ENCODE measurements around the gene CHID1.

The CHID1 gene

GRCh38 chr11:859394-860131 lies 51.0 kb downstream of the CHID1 start:
- Histone ChIP-seq H3K4me1 (ENCODE audit: control insufficient read depth, insufficient read depth, low read length) (peaks cover 16% of the 10 kb centered on the region), H3K27me3 (ENCODE audit: control insufficient read depth, insufficient read depth, low read length) (no peaks in the 10 kb centered on the region), H3K36me3 (ENCODE audit: control insufficient read depth, insufficient read depth, low read length) (no peaks in the 10 kb centered on the region; the same call in 1 of the 2 replicates), H3K27ac (ENCODE audit: low read length) (no peak overlapping the region), H3K4me3 (ENCODE audit: low read length) (no peak overlapping the region), H3K9me3 (ENCODE audit: control insufficient read depth, insufficient read depth, low read length) (no peaks in the 10 kb centered on the region)
- no CpG with 5 or more reads among the region's 31 CpGs for WGBS (ENCODE audit: insufficient coverage, insufficient read length)
- no peak for DNase-seq (ENCODE audit: low read depth, low spot score)

- H3K4me3 ChIP-seq (ENCODE audit: low read length) = no peak overlapping the region
- no peaks in the 10 kb centered on the region for H3K9me3 ChIP-seq (ENCODE audit: control insufficient read depth, insufficient read depth, low read length)
- no peaks in the 10 kb centered on the region; the same call in 1 of the 2 replicates for H3K36me3 ChIP-seq (ENCODE audit: control insufficient read depth, insufficient read depth, low read length)
- no peak overlapping the region for H3K27ac ChIP-seq (ENCODE audit: low read length)
- DNase-seq (ENCODE audit: low read depth, low spot score) = no peak
- no peaks in the 10 kb centered on the region for H3K27me3 ChIP-seq (ENCODE audit: control insufficient read depth, insufficient read depth, low read length)
- 100% methylated on average over 1 of the region's 37 CpGs for WGBS (ENCODE audit: insufficient coverage, insufficient read length)
- peaks cover 16% of the 10 kb centered on the region for H3K4me1 ChIP-seq (ENCODE audit: control insufficient read depth, insufficient read depth, low read length)
Measured at GRCh38 chr11:858762-859339, 51.8 kb downstream of the CHID1 start.

- Histone ChIP-seq H3K4me3 (ENCODE audit: low read length) (no peak overlapping the region), H3K36me3 (ENCODE audit: control insufficient read depth, insufficient read depth, low read length) (no peaks in the 10 kb centered on the region; the same call in 1 of the 2 replicates), H3K27ac (ENCODE audit: low read length) (no peak overlapping the region), H3K4me1 (ENCODE audit: control insufficient read depth, insufficient read depth, low read length) (peaks cover 14% of the 10 kb centered on the region), H3K9me3 (ENCODE audit: control insufficient read depth, insufficient read depth, low read length) (no peaks in the 10 kb centered on the region), H3K27me3 (ENCODE audit: control insufficient read depth, insufficient read depth, low read length) (no peaks in the 10 kb centered on the region)
- WGBS (ENCODE audit: insufficient coverage, insufficient read length) = no CpG with 5 or more reads among the region's 27 CpGs
- DNase-seq (ENCODE audit: low read depth, low spot score) = no peak
Measured at GRCh38 chr11:858053-858761, 52.4 kb downstream of the CHID1 start.

GRCh38 chr11:856397-856796 lies 54.2 kb downstream of the CHID1 start:
- Histone ChIP-seq H3K36me3 (ENCODE audit: control insufficient read depth, insufficient read depth, low read length) (no peaks in the 10 kb centered on the region; the same call in 1 of the 2 replicates), H3K27me3 (ENCODE audit: control insufficient read depth, insufficient read depth, low read length) (no peaks in the 10 kb centered on the region), H3K4me3 (ENCODE audit: low read length) (no peak overlapping the region), H3K9me3 (ENCODE audit: control insufficient read depth, insufficient read depth, low read length) (no peaks in the 10 kb centered on the region), H3K27ac (ENCODE audit: low read length) (no peak overlapping the region), H3K4me1 (ENCODE audit: control insufficient read depth, insufficient read depth, low read length) (peaks cover 4% of the 10 kb centered on the region)
- no peak for DNase-seq (ENCODE audit: low read depth, low spot score)
- WGBS (ENCODE audit: insufficient coverage, insufficient read length) = no CpG with 5 or more reads among the region's 8 CpGs

GRCh38 chr11:855796-856195 lies 54.8 kb downstream of the CHID1 start:
- no peak overlapping the region for H3K4me3 ChIP-seq (ENCODE audit: low read length)
- no peak for DNase-seq (ENCODE audit: low read depth, low spot score)
- no CpG with 5 or more reads among the region's 12 CpGs for WGBS (ENCODE audit: insufficient coverage, insufficient read length)
- H3K27me3 ChIP-seq (ENCODE audit: control insufficient read depth, insufficient read depth, low read length) = no peaks in the 10 kb centered on the region
- no peaks in the 10 kb centered on the region for H3K9me3 ChIP-seq (ENCODE audit: control insufficient read depth, insufficient read depth, low read length)
- H3K36me3 ChIP-seq (ENCODE audit: control insufficient read depth, insufficient read depth, low read length) = no peaks in the 10 kb centered on the region; the same call in 1 of the 2 replicates
- peaks cover 8% of the 10 kb centered on the region for H3K4me1 ChIP-seq (ENCODE audit: control insufficient read depth, insufficient read depth, low read length)
- H3K27ac ChIP-seq (ENCODE audit: low read length) = no peak overlapping the region

GRCh38 chr11:855330-855674 lies 55.3 kb downstream of the CHID1 start:
- H3K27me3 ChIP-seq (ENCODE audit: control insufficient read depth, insufficient read depth, low read length) = no peaks in the 10 kb centered on the region
- no CpG with 5 or more reads among the region's 7 CpGs for WGBS (ENCODE audit: insufficient coverage, insufficient read length)
- H3K36me3 ChIP-seq (ENCODE audit: control insufficient read depth, insufficient read depth, low read length) = no peaks in the 10 kb centered on the region; the same call in 1 of the 2 replicates
- no peak overlapping the region for H3K4me3 ChIP-seq (ENCODE audit: low read length)
- no peak overlapping the region for H3K27ac ChIP-seq (ENCODE audit: low read length)
- DNase-seq (ENCODE audit: low read depth, low spot score) = no peak
- H3K4me1 ChIP-seq (ENCODE audit: control insufficient read depth, insufficient read depth, low read length) = peaks cover 8% of the 10 kb centered on the region
- H3K9me3 ChIP-seq (ENCODE audit: control insufficient read depth, insufficient read depth, low read length) = no peaks in the 10 kb centered on the region

- whole genome bisulfite sequencing (ENCODE audit: insufficient coverage, insufficient read length) = no CpG with 5 or more reads among the region's 20 CpGs
- H3K27ac ChIP-seq (ENCODE audit: low read length) = no peak overlapping the region
- no peak overlapping the region for H3K4me3 ChIP-seq (ENCODE audit: low read length)
- H3K27me3 ChIP-seq (ENCODE audit: control insufficient read depth, insufficient read depth, low read length) = no peaks in the 10 kb centered on the region
- no peaks in the 10 kb centered on the region for H3K9me3 ChIP-seq (ENCODE audit: control insufficient read depth, insufficient read depth, low read length)
- DNase-seq (ENCODE audit: low read depth, low spot score) = no peak
- H3K36me3 ChIP-seq (ENCODE audit: control insufficient read depth, insufficient read depth, low read length) = no peaks in the 10 kb centered on the region; the same call in 1 of the 2 replicates
- peaks cover 8% of the 10 kb centered on the region for H3K4me1 ChIP-seq (ENCODE audit: control insufficient read depth, insufficient read depth, low read length)
Measured at GRCh38 chr11:854601-855329, 55.8 kb downstream of the CHID1 start.

- H3K27me3 ChIP-seq (ENCODE audit: control insufficient read depth, insufficient read depth, low read length) = no peaks in the 10 kb centered on the region
- DNase-seq (ENCODE audit: low read depth, low spot score) = no peak
- WGBS (ENCODE audit: insufficient coverage, insufficient read length) = no CpG with 5 or more reads among the region's 27 CpGs
- no peak overlapping the region for H3K4me3 ChIP-seq (ENCODE audit: low read length)
- H3K27ac ChIP-seq (ENCODE audit: low read length) = no peak overlapping the region
- no peaks in the 10 kb centered on the region for H3K9me3 ChIP-seq (ENCODE audit: control insufficient read depth, insufficient read depth, low read length)
- no peaks in the 10 kb centered on the region; the same call in 1 of the 2 replicates for H3K36me3 ChIP-seq (ENCODE audit: control insufficient read depth, insufficient read depth, low read length)
- peaks cover 8% of the 10 kb centered on the region for H3K4me1 ChIP-seq (ENCODE audit: control insufficient read depth, insufficient read depth, low read length)
Measured at GRCh38 chr11:853682-854448, 56.7 kb downstream of the CHID1 start.

- Histone ChIP-seq H3K27ac (ENCODE audit: low read length) (no peak overlapping the region), H3K9me3 (ENCODE audit: control insufficient read depth, insufficient read depth, low read length) (no peaks in the 10 kb centered on the region), H3K4me1 (ENCODE audit: control insufficient read depth, insufficient read depth, low read length) (peaks cover 11% of the 10 kb centered on the region), H3K27me3 (ENCODE audit: control insufficient read depth, insufficient read depth, low read length) (no peaks in the 10 kb centered on the region), H3K36me3 (ENCODE audit: control insufficient read depth, insufficient read depth, low read length) (no peaks in the 10 kb centered on the region; the same call in 1 of the 2 replicates), H3K4me3 (ENCODE audit: low read length) (no peak overlapping the region)
- DNase-seq (ENCODE audit: low read depth, low spot score) = no peak
- WGBS (ENCODE audit: insufficient coverage, insufficient read length) = no CpG with 5 or more reads among the region's 15 CpGs
Measured at GRCh38 chr11:852762-853161, 57.8 kb downstream of the CHID1 start.

Data from iPS DF 6.9 (cell line).